ENCODE results near the gene RAB12.

Gene RAB12

GRCh38 chr18:8657050-8657820, 48.0 kb downstream of the RAB12 start:
- TF ChIP-seq CTCF (IDR thresholded peaks at IDR 0.05; ENCODE audit: low read depth, low read length, missing control alignments) = no peak
- no peak for DNase-seq (ENCODE audit: low read depth)
- in situ Hi-C loops (cut with HindIII; ENCODE audit: low sequenced_read_pairs) = loop anchor here (5.0 kb wide), 1 partner anchor 40 kb away; no protein-coding TSS in a partner anchor
- H3K4me3 ChIP-seq (ENCODE audit: low read depth, low read length) = no peak overlapping the region

GRCh38 chr18:8657873-8658470, 48.7 kb downstream of the RAB12 start:
- DNase-seq (ENCODE audit: low read depth) = peak; percentile 19
- in situ Hi-C loops (cut with HindIII; ENCODE audit: low sequenced_read_pairs) = loop anchor here (5.0 kb wide), 1 partner anchor 39 kb away; no protein-coding TSS in a partner anchor
- no peak overlapping the region for H3K4me3 ChIP-seq (ENCODE audit: low read depth, low read length)
- no peak for TF ChIP-seq CTCF (IDR thresholded peaks at IDR 0.05; ENCODE audit: low read depth, low read length, missing control alignments)

- DNase-seq (ENCODE audit: low read depth) = no peak
- in situ Hi-C loops (cut with HindIII; ENCODE audit: low sequenced_read_pairs) = loop anchor here (5.0 kb wide), 1 partner anchor 38 kb away; no protein-coding TSS in a partner anchor
- H3K4me3 ChIP-seq (ENCODE audit: low read depth, low read length) = no peak overlapping the region
- TF ChIP-seq CTCF (IDR thresholded peaks at IDR 0.05; ENCODE audit: low read depth, low read length, missing control alignments) = no peak
Measured at GRCh38 chr18:8658858-8659485, 49.7 kb downstream of the RAB12 start.

DNA sequence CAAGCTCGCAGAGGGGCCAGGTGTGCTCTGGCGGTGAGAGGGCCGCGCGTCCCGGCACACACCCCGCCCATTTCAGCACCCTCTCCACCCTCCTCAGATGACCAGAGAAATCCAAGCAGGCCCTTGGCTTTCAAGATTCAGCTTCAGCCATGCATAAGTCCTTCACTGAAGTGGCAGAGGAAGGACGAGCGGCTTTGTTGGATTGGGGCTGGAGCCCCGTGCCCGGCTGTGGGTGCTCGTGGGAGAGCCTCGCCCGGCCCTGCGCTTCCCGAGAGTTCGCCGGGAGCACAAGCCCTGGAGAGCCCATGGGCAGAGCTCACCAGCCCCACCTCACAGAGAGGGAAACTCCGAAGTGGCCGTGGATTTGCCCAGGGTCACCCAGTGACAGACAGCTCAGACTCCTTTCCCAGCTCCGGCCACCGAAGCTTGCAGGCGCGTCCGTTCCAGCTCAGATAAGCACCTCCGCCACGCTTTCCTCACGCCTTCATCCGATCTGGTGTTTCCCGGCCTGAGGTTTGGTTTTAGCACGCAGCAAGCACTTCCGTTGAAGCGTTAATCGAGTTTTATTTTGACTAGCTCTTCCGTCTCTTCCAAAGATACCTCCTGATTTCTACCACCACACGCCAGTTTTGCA, 50.5 kb downstream of the RAB12 start:
- in situ Hi-C loops (cut with HindIII; ENCODE audit: low sequenced_read_pairs) = loop anchor here (5.0 kb wide), 1 partner anchor 38 kb away; no protein-coding TSS in a partner anchor
- DNase-seq (ENCODE audit: low read depth) = no peak
- no peak for TF ChIP-seq CTCF (IDR thresholded peaks at IDR 0.05; ENCODE audit: low read depth, low read length, missing control alignments)
- H3K4me3 ChIP-seq (ENCODE audit: low read depth, low read length) = no peak overlapping the region

DNA sequence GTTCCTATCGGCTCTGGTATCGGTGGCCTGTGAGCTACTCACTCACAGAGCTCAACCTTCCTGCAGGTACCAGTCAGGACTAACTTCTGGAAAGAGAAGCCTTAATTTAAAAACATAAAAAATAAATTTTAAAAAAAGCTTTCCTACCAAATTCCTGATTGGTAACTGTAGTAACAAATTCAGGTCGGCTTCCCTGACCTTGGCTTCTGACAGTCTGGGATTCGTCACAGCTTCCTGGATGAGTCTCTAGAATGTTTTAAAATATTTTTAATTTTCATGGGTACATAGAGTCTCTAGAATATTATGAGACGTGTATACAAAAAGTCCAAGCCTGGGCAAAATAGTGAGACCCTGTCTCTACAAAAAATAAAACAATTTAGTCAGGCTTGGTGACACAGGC, 51.1 kb downstream of the RAB12 start:
- no peak for DNase-seq (ENCODE audit: low read depth)
- TF ChIP-seq CTCF (IDR thresholded peaks at IDR 0.05; ENCODE audit: low read depth, low read length, missing control alignments) = no peak
- in situ Hi-C loops (cut with HindIII; ENCODE audit: low sequenced_read_pairs) = no loop called here
- no peak overlapping the region for H3K4me3 ChIP-seq (ENCODE audit: low read depth, low read length)

Measured in astrocyte of the cerebellum (primary cell).